ENCODE results near the gene CBLB.
"Not testable (repeated sequence)": the region's sequence is repeated elsewhere in the genome, so short reads cannot be mapped to it uniquely, and the experiment has no call there.

Gene CBLB

DNA sequence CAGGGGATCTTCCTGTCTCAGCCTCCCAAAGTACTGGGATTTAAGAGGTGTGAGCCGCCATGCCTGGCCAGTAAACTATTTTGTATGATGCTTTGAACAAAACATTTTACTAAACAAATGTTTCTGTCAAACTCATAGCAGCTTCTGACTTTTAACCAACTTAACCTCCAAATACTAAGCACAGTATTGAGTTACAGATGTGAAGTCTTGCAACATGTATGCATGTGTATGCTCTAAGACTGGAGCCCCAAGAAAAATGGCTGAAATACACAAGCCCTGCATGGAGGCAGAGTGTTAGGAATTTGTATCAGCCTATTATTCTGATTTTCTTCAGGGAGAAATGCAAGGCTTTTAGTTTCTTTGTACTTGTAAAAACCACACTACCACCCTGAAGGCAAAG lies 137.1 kb downstream of the CBLB start:
- H4K8ac ChIP-seq (ENCODE audit: low read depth, low read length): no peak overlapping the region
- no peak overlapping the region for H2AK5ac ChIP-seq (ENCODE audit: low read length)
- no peaks in the 10 kb centered on the region for H3K79me2 ChIP-seq (ENCODE audit: control insufficient read depth, insufficient read depth, low read length)
- no peak overlapping the region for H3K18ac ChIP-seq (ENCODE audit: low read length)
- H2BK15ac ChIP-seq (replicated peaks; ENCODE audit: low read depth): no peak overlapping the region
- no peak for DNase-seq
- no peak overlapping the region for H3K27ac ChIP-seq (ENCODE audit: low read depth, low read length)
- no peak overlapping the region for H4K5ac ChIP-seq (ENCODE audit: low read length)
- no peak overlapping the region for H3K9ac ChIP-seq (ENCODE audit: low read length)
- H2BK5ac ChIP-seq (ENCODE audit: low read length): no peak overlapping the region
- H3K4me3 ChIP-seq (ENCODE audit: low read length): no peak overlapping the region
- no peak overlapping the region for H3K23ac ChIP-seq (ENCODE audit: low read length)
- no peaks in the 10 kb centered on the region for H3K79me1 ChIP-seq (ENCODE audit: low read length)
- no peaks in the 10 kb centered on the region for H3K36me3 ChIP-seq (ENCODE audit: control insufficient read depth, insufficient read depth, low read length)
- no CpG with 5 or more reads among the region's 1 CpG for WGBS (ENCODE audit: extremely low coverage, insufficient coverage, low lambda C conversion rate)
- no peaks in the 10 kb centered on the region for H3K27me3 ChIP-seq (ENCODE audit: insufficient read depth, low read length, poor library complexity)
- no peak overlapping the region for H3K4ac ChIP-seq (ENCODE audit: low read depth, low read length)
- no peak overlapping the region for H2BK120ac ChIP-seq (ENCODE audit: low read depth, low read length)
- no peaks in the 10 kb centered on the region for H3K4me1 ChIP-seq (ENCODE audit: control insufficient read depth, low read depth, low read length)
- no peak overlapping the region for H3K56ac ChIP-seq (ENCODE audit: low read length)
- no peak overlapping the region for H3K4me2 ChIP-seq (ENCODE audit: low read length)

DNA sequence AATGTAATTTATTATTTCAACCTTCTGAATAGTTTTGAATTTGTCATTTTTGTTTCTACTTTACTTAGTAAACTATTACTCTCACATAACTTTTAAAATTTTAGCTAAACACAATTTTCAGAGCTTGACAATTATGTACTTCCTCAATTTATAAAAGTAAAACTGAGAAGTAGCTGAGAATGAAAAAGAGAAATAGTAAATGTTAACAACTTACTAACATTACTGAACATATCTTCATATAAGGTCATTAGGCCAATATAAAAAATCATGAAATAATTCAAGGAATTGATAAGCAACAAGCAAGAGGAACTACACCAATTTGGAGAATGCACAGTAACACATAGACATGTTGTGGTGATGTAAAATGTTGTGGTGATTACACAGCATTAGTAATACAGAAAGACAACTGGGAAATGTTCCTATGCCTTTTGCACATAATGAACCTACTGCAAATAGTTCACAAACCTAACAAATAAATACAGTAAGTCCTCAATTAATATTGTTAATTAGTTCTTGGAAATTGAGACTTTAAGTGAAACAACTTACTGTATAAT lies 137.9 kb downstream of the CBLB start:
- Histone ChIP-seq H2AK5ac (ENCODE audit: low read length) (no peak overlapping the region), H3K4me1 (ENCODE audit: control insufficient read depth, low read depth, low read length) (no peaks in the 10 kb centered on the region), H3K4ac (ENCODE audit: low read depth, low read length) (no peak overlapping the region), H3K9ac (ENCODE audit: low read length) (no peak overlapping the region), H3K27ac (ENCODE audit: low read depth, low read length) (no peak overlapping the region), H3K56ac (ENCODE audit: low read length) (no peak overlapping the region), H4K8ac (ENCODE audit: low read depth, low read length) (no peak overlapping the region), H4K5ac (ENCODE audit: low read length) (no peak overlapping the region), H3K4me2 (ENCODE audit: low read length) (no peak overlapping the region), H3K4me3 (ENCODE audit: low read length) (no peak overlapping the region), H3K27me3 (ENCODE audit: insufficient read depth, low read length, poor library complexity) (no peaks in the 10 kb centered on the region), H2BK15ac (replicated peaks; ENCODE audit: low read depth) (no peak overlapping the region), H2BK5ac (ENCODE audit: low read length) (no peak overlapping the region), H3K23ac (ENCODE audit: low read length) (no peak overlapping the region), H3K79me2 (ENCODE audit: control insufficient read depth, insufficient read depth, low read length) (no peaks in the 10 kb centered on the region), H2BK120ac (ENCODE audit: low read depth, low read length) (no peak overlapping the region), H3K79me1 (ENCODE audit: low read length) (no peaks in the 10 kb centered on the region), H3K18ac (ENCODE audit: low read length) (no peak overlapping the region), H3K36me3 (ENCODE audit: control insufficient read depth, insufficient read depth, low read length) (no peaks in the 10 kb centered on the region)
- DNase-seq: no peak

DNA sequence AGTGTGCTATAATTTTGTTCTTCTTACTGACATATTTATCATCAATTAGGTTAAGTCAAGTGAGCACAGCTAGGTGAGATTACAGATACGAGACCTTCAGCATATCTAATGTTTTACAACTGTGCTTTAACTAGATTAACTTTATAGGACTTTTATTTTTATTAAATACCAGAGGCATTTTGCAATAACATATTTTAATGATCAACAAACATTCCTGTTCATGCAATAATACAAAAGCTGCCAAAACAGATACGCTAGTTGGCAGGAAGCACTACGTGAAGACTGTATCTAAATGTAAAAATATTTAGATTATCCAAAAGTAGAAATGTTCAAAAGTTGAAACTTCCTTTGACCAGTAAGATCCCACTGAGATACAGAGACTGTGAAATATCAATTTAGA lies 139.1 kb downstream of the CBLB start:
- H3K4me2 ChIP-seq (ENCODE audit: low read length): no peak overlapping the region
- H3K27me3 ChIP-seq (ENCODE audit: insufficient read depth, low read length, poor library complexity): no peaks in the 10 kb centered on the region
- no peak overlapping the region for H3K4ac ChIP-seq (ENCODE audit: low read depth, low read length)
- H2AK5ac ChIP-seq (ENCODE audit: low read length): no peak overlapping the region
- no peak overlapping the region for H3K18ac ChIP-seq (ENCODE audit: low read length)
- H2BK120ac ChIP-seq (ENCODE audit: low read depth, low read length): no peak overlapping the region
- H4K8ac ChIP-seq (ENCODE audit: low read depth, low read length): no peak overlapping the region
- no peak overlapping the region for H2BK5ac ChIP-seq (ENCODE audit: low read length)
- no peak overlapping the region for H2BK15ac ChIP-seq (replicated peaks; ENCODE audit: low read depth)
- H3K4me1 ChIP-seq (ENCODE audit: control insufficient read depth, low read depth, low read length): no peaks in the 10 kb centered on the region
- no peaks in the 10 kb centered on the region for H3K79me2 ChIP-seq (ENCODE audit: control insufficient read depth, insufficient read depth, low read length)
- H3K27ac ChIP-seq (ENCODE audit: low read depth, low read length): no peak overlapping the region
- no peak overlapping the region for H3K9ac ChIP-seq (ENCODE audit: low read length)
- no peak for DNase-seq
- H4K5ac ChIP-seq (ENCODE audit: low read length): no peak overlapping the region
- no peak overlapping the region for H3K23ac ChIP-seq (ENCODE audit: low read length)
- H3K79me1 ChIP-seq (ENCODE audit: low read length): no peaks in the 10 kb centered on the region
- H3K56ac ChIP-seq (ENCODE audit: low read length): no peak overlapping the region
- no peak overlapping the region for H3K4me3 ChIP-seq (ENCODE audit: low read length)
- no peaks in the 10 kb centered on the region for H3K36me3 ChIP-seq (ENCODE audit: control insufficient read depth, insufficient read depth, low read length)
- no CpG with 5 or more reads among the region's 3 CpGs for WGBS (ENCODE audit: extremely low coverage, insufficient coverage, low lambda C conversion rate)

DNA sequence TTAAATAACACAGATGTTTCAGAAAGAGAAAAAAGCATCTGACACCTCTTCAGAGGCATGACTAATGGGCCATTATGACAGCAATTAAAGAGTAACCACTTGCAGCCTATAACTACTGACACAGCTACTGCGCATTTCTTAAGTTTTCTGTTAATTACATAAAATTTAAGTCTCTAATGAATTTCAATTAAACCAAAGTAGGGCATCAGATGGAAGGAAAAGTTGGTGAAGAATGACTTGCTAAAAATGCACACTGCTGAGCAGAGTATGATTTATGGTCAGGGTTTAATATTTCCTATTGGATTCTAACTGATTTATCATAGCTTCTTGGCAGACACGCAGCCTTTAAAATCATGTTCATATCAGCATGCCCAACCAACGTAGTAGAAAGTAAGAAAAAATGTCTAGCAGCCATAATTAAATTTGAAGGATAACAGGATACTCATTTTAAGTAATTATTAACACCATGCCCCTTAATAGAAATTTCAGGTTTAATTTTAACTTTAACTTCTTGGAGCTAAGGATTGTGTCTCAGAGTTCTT lies 140.0 kb downstream of the CBLB start:
- no peak for DNase-seq
- Histone ChIP-seq H2BK5ac (ENCODE audit: low read length) (no peak overlapping the region), H3K27ac (ENCODE audit: low read depth, low read length) (no peak overlapping the region), H2BK120ac (ENCODE audit: low read depth, low read length) (no peak overlapping the region), H3K79me1 (ENCODE audit: low read length) (no peaks in the 10 kb centered on the region), H4K8ac (ENCODE audit: low read depth, low read length) (no peak overlapping the region), H3K4me2 (ENCODE audit: low read length) (no peak overlapping the region), H3K4me1 (ENCODE audit: control insufficient read depth, low read depth, low read length) (no peaks in the 10 kb centered on the region), H2BK15ac (replicated peaks; ENCODE audit: low read depth) (no peak overlapping the region), H3K9ac (ENCODE audit: low read length) (no peak overlapping the region), H4K5ac (ENCODE audit: low read length) (no peak overlapping the region), H3K4me3 (ENCODE audit: low read length) (no peak overlapping the region), H3K23ac (ENCODE audit: low read length) (no peak overlapping the region), H3K27me3 (ENCODE audit: insufficient read depth, low read length, poor library complexity) (no peaks in the 10 kb centered on the region), H2AK5ac (ENCODE audit: low read length) (no peak overlapping the region), H3K79me2 (ENCODE audit: control insufficient read depth, insufficient read depth, low read length) (no peaks in the 10 kb centered on the region), H3K18ac (ENCODE audit: low read length) (no peak overlapping the region), H3K56ac (ENCODE audit: low read length) (no peak overlapping the region), H3K36me3 (ENCODE audit: control insufficient read depth, insufficient read depth, low read length) (no peaks in the 10 kb centered on the region), H3K4ac (ENCODE audit: low read depth, low read length) (no peak overlapping the region)
- no CpG with 5 or more reads among the region's 3 CpGs for WGBS (ENCODE audit: extremely low coverage, insufficient coverage, low lambda C conversion rate)

DNA sequence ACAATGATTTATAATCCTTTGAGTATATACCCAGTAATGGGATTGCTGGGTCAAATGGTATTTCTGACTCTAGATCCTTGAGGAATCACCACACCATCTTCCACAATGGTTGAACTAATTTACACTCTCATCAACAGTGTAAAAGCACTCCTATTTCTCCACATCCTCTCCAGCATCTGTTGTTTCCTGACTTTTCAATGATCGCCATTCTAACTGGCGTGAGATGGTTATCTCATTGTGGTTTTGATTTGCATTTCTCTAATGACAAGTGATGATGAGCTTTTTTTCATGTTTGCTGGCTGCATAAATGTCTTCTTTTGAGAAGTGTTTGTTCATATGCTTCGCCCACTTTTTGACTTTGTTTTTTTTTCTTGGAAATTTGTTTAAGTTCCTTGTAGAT lies 141.8 kb downstream of the CBLB start:
- H3K56ac ChIP-seq (ENCODE audit: low read length); H2BK120ac ChIP-seq (ENCODE audit: low read depth, low read length); H3K27ac ChIP-seq (ENCODE audit: low read depth, low read length); H3K36me3 ChIP-seq (ENCODE audit: control insufficient read depth, insufficient read depth, low read length); H3K18ac ChIP-seq (ENCODE audit: low read length); H3K27me3 ChIP-seq (ENCODE audit: insufficient read depth, low read length, poor library complexity); H2BK15ac ChIP-seq (replicated peaks; ENCODE audit: low read depth); DNase-seq; H3K4ac ChIP-seq (ENCODE audit: low read depth, low read length); H3K4me1 ChIP-seq (ENCODE audit: control insufficient read depth, low read depth, low read length); H2AK5ac ChIP-seq (ENCODE audit: low read length); H4K5ac ChIP-seq (ENCODE audit: low read length); H3K23ac ChIP-seq (ENCODE audit: low read length); H2BK5ac ChIP-seq (ENCODE audit: low read length); H3K79me1 ChIP-seq (ENCODE audit: low read length); H3K4me3 ChIP-seq (ENCODE audit: low read length); H3K9ac ChIP-seq (ENCODE audit: low read length); H4K8ac ChIP-seq (ENCODE audit: low read depth, low read length); H3K79me2 ChIP-seq (ENCODE audit: control insufficient read depth, insufficient read depth, low read length); H3K4me2 ChIP-seq (ENCODE audit: low read length): not testable (repeated sequence)
- no CpG with 5 or more reads among the region's 3 CpGs for WGBS (ENCODE audit: extremely low coverage, insufficient coverage, low lambda C conversion rate)

DNA sequence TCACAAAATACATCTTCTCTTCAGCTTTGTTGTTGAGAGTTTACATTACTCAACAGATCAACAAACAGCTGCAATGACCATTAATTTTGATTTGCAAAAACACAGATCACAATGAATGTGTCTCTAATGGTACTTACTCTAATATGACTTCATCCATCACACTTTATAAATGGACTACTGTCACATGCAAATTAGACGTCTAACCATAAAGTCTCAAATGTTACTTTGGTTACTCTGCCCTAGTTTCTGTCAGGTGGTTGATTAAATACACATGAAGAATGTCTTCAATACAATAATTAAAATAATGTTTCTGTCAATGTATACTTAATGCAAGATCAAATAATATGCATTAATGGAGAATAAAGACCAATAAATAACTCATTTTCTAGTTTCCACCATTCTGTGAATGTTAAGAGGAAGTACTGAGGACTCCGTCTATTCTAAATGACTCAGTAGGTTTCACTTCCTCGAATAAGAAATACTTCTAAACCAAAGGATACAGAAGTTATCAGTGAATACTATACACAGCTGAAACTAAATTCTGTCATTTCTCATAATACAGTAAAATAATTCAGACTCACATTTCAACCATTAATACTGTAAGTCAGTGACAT lies 145.8 kb downstream of the CBLB start:
- Histone ChIP-seq H4K5ac (ENCODE audit: low read length) (no peak overlapping the region), H3K79me1 (ENCODE audit: low read length) (no peaks in the 10 kb centered on the region), H3K9ac (ENCODE audit: low read length) (no peak overlapping the region), H2BK120ac (ENCODE audit: low read depth, low read length) (no peak overlapping the region), H4K8ac (ENCODE audit: low read depth, low read length) (no peak overlapping the region), H3K27ac (ENCODE audit: low read depth, low read length) (no peak overlapping the region), H3K79me2 (ENCODE audit: control insufficient read depth, insufficient read depth, low read length) (no peaks in the 10 kb centered on the region), H3K36me3 (ENCODE audit: control insufficient read depth, insufficient read depth, low read length) (no peaks in the 10 kb centered on the region), H3K27me3 (ENCODE audit: insufficient read depth, low read length, poor library complexity) (no peaks in the 10 kb centered on the region), H3K18ac (ENCODE audit: low read length) (no peak overlapping the region), H3K4me2 (ENCODE audit: low read length) (no peak overlapping the region), H2BK15ac (replicated peaks; ENCODE audit: low read depth) (no peak overlapping the region), H2AK5ac (ENCODE audit: low read length) (no peak overlapping the region), H3K4me3 (ENCODE audit: low read length) (no peak overlapping the region), H3K4me1 (ENCODE audit: control insufficient read depth, low read depth, low read length) (no peaks in the 10 kb centered on the region), H2BK5ac (ENCODE audit: low read length) (no peak overlapping the region), H3K4ac (ENCODE audit: low read depth, low read length) (no peak overlapping the region), H3K23ac (ENCODE audit: low read length) (no peak overlapping the region), H3K56ac (ENCODE audit: low read length) (no peak overlapping the region)
- no CpG with 5 or more reads among the region's 3 CpGs for WGBS (ENCODE audit: extremely low coverage, insufficient coverage, low lambda C conversion rate)
- DNase-seq: no peak
